GM12878 (cell line): Measurements from ENCODE around the gene SLC24A3. TPM values are rescaled to one million over a fixed set of nuclear protein-coding genes. Genes with fewer than 3 reads are reported as not detected.
A peak's percentile ranks its signal among the peaks of the same experiment; 100 is the strongest.

Experiments used
- ATAC-seq: fragments of 200-7000 bp; cut with Tn5 transposase; 3 replicates; pipeline ENCODE4 v1.9.1; 2020; ENCODE audit warnings: mild to moderate bottlenecking, moderate library complexity
- BruUV-seq: library from RNA; stranded (reverse); fragments of 400-500 nt; replicated peaks from 2 replicates; lab custom pipeline; 2021; lab: Mats Ljungman, UMichigan
- CTCF ChIA-PET: fragments of 300-600 bp; sonication (Branson Sonifier 250); formaldehyde crosslinking; extraction: SDS; loops from one replicate; lab custom pipeline; 2021; ENCODE audit warnings: inconsistent platforms; lab: Yijun Ruan, JAX
- POLR2A ChIA-PET: fragments of 350-600 bp; formaldehyde crosslinking; extraction: SDS; loops from one replicate; lab custom pipeline; 2021; ENCODE audit warnings: inconsistent platforms; lab: Charles Lee
- RAD21 ChIA-PET: fragments of 300-600 bp; sonication (Branson Sonifier 250); formaldehyde crosslinking; loops from one replicate; lab custom pipeline; 2023; ENCODE audit warnings: antibody characterized with exemption; ENCODE audit not compliant: unreplicated experiment; lab: Charles Lee
- SMC1A ChIA-PET: fragments of 300-600 bp; sonication (Branson Sonifier 250); formaldehyde crosslinking; loops from one replicate; lab custom pipeline; 2023; ENCODE audit not compliant: unreplicated experiment, uncharacterized antibody; lab: Charles Lee
- DNase-seq: peaks from one replicate; pipeline ENCODE4 v3.0.0-alpha.2; 2011; ENCODE audit warnings: low read depth, low spot score
- FAIRE-seq: peaks from 3 replicates; lab custom pipeline; 2011; peaks lifted over from hg19 to GRCh38; lab: Jason Lieb, UNC
- H2AFZ ChIP-seq: 2 replicates; pipeline ENCODE4 v1.6.0; 2011; ENCODE audit warnings: low read depth, low read length, control low read depth; ENCODE audit not compliant: control insufficient read depth
- H3K27ac ChIP-seq: 2 replicates; pipeline ENCODE4 v1.5.1; 2011; ENCODE audit warnings: control low read depth; ENCODE audit not compliant: control insufficient read depth, insufficient read depth
- H3K27me3 ChIP-seq, 2 experiments: replicated peaks in 1 of 2; 2 replicates each; pipeline versions ENCODE4 v1.6.0 to v1.6.1; 2011; ENCODE audit warnings: low read length in 1 of 2; ENCODE audit not compliant: control insufficient read depth in 2 of 2, insufficient read depth in 2 of 2
- H3K36me3 ChIP-seq, 2 experiments: 2 replicates each; pipeline ENCODE4 v1.5.1; 2011; ENCODE audit warnings: low read length in 1 of 2; ENCODE audit not compliant: control insufficient read depth in 2 of 2, insufficient read depth in 2 of 2
- H3K4me1 ChIP-seq: 2 replicates; pipeline ENCODE4 v1.6.1; 2011; ENCODE audit warnings: mild to moderate bottlenecking, low read length, moderate library complexity, mixed read lengths; ENCODE audit not compliant: control insufficient read depth, insufficient read depth
- H3K4me2 ChIP-seq: 2 replicates; pipeline ENCODE4 v1.6.0; 2011; ENCODE audit warnings: control low read depth; ENCODE audit not compliant: control insufficient read depth, insufficient read depth
- H3K4me3 ChIP-seq: fragments of 200-600 bp; sonication (generic); 2 replicates; pipeline ENCODE4 v1.5.1; 2016
- H3K79me2 ChIP-seq: 2 replicates; pipeline ENCODE4 v1.6.0; 2011; ENCODE audit warnings: low read length; ENCODE audit not compliant: control insufficient read depth, insufficient read depth
- H3K9ac ChIP-seq: 2 replicates; pipeline ENCODE4 v1.8.0; 2011; ENCODE audit warnings: low read length, control low read depth, mixed read lengths; ENCODE audit not compliant: control insufficient read depth, insufficient read depth
- H3K9me3 ChIP-seq: replicated peaks from 3 replicates; pipeline ENCODE4 v1.5.1; 2011; ENCODE audit warnings: mild to moderate bottlenecking, low read length; ENCODE audit not compliant: control insufficient read depth, insufficient read depth
- H4K20me1 ChIP-seq: 2 replicates; pipeline ENCODE4 v1.6.0; 2011; ENCODE audit not compliant: control insufficient read depth, insufficient read depth
- BMI1 ChIP-seq: fragments of 450-650 bp; IDR thresholded peaks from 2 replicates; pipeline ENCODE4 v1.6.1; 2016; ENCODE audit warnings: mild to moderate bottlenecking, moderate library complexity, borderline replicate concordance
- CBX3 ChIP-seq: fragments of 200-600 bp; sonication (generic); IDR thresholded peaks from 2 replicates; pipeline ENCODE4 v1.6.1; 2016; ENCODE audit warnings: low read depth, borderline replicate concordance
- CTCF ChIP-seq, 3 experiments: IDR thresholded peaks in 2 of 3; conservative IDR thresholded peaks in 1 of 3; 2 replicates each; pipeline ENCODE4 v1.5.1; 2011; ENCODE audit warnings: low read depth in 3 of 3, low read length in 3 of 3, mild to moderate bottlenecking in 3 of 3, control low read depth in 2 of 3, moderate library complexity in 2 of 3, inconsistent platforms in 1 of 3, mixed read lengths in 1 of 3; ENCODE audit not compliant: control insufficient read depth in 2 of 3, insufficient read depth in 1 of 3; ENCODE audit errors: extremely low read depth in 1 of 3
- GATAD2B ChIP-seq: fragments of 450-650 bp; conservative IDR thresholded peaks from 2 replicates; pipeline ENCODE4 v1.6.1; 2017; ENCODE audit warnings: low read depth, mild to moderate bottlenecking, moderate library complexity
- NBN ChIP-seq: fragments of 450-650 bp; IDR thresholded peaks from 2 replicates; pipeline ENCODE4 v1.6.1; 2016
- NR2C1 ChIP-seq: fragments of 450-650 bp; IDR thresholded peaks from 2 replicates; pipeline ENCODE4 v1.6.1; 2017; ENCODE audit warnings: antibody characterized with exemption, mild to moderate bottlenecking, moderate library complexity
- NRF1 ChIP-seq: conservative IDR thresholded peaks from 2 replicates; pipeline ENCODE4 v1.6.1; 2011; ENCODE audit warnings: mild to moderate bottlenecking, low read depth, low read length, improper control_type of control experiment
- RUNX3 ChIP-seq: IDR thresholded peaks from 2 replicates; pipeline ENCODE4 v1.6.1; 2012; ENCODE audit warnings: low read length, inconsistent platforms
- SKIL ChIP-seq: fragments of 450-650 bp; IDR thresholded peaks from 2 replicates; pipeline ENCODE4 v1.6.1; 2017; ENCODE audit warnings: mild to moderate bottlenecking, low read depth, inconsistent platforms; ENCODE audit not compliant: poor library complexity, severe bottlenecking
- ZBTB4 ChIP-seq: fragments of 450-650 bp; formaldehyde crosslinking; IDR thresholded peaks from 2 replicates; pipeline ENCODE4 v1.4.0; 2022; ENCODE audit warnings: mild to moderate bottlenecking, moderate library complexity
- ZNF217 ChIP-seq: fragments of 450-650 bp; IDR thresholded peaks from 2 replicates; pipeline ENCODE4 v1.6.1; 2017; ENCODE audit warnings: antibody characterized with exemption, mild to moderate bottlenecking
- in situ Hi-C: fragments of 300-500 bp; cut with MboI; formaldehyde crosslinking; loops from 9 replicates; pipeline ENCODE4 v1.14.3; 2018; ENCODE audit warnings: mixed read lengths
- intact Hi-C: fragments of 100-400 bp; cut with micrococcal nuclease; formaldehyde crosslinking; loops from one replicate; pipeline ENCODE4 v1.14.2; 2022; ENCODE audit not compliant: unreplicated experiment
- polyA plus RNA-seq, 11 experiments: library from polyadenylated mRNA; depleted of rRNA in 4 of 11; unstranded in 6 of 11; stranded (reverse) in 5 of 11; fragments of >200 nt; fragmentation: Nextera tagmentation in 4 of 11; fragmentation: Illumina TruSeq in 1 of 11; extraction: Ambion mirVana in 4 of 11; extraction: Trizol in 1 of 11; gene quantifications; 1 replicate in 1 of 11; 2 replicates in 10 of 11; pipeline versions ENCODE4 v1.2.1 to v1.2.3, GENCODE V29; 2011 to 2016; ENCODE audit warnings: inconsistent platforms in 2 of 11, missing spikeins in 2 of 11, low read depth in 1 of 11
- total RNA-seq, 4 experiments: library from RNA; depleted of rRNA in 3 of 4; stranded (reverse); fragments of >200 nt in 3 of 4; fragmentation: Illumina TruSeq in 1 of 4; extraction: Trizol in 1 of 4; gene quantifications; 2 replicates each; pipeline versions ENCODE4 v1.2.1 to v1.2.3, GENCODE V29; 2013 to 2021
- TF ChIP-seq, protein P1 (sequence below): IDR thresholded peaks from 2 replicates; pipeline ENCODE4 v1.6.1; 2012; ENCODE audit warnings: low read depth, low read length, improper control_type of control experiment
- TF ChIP-seq, protein P2 (sequence below): fragments of 450-650 bp; formaldehyde crosslinking; IDR thresholded peaks from 2 replicates; pipeline ENCODE4 v1.4.0; 2020; ENCODE audit warnings: mild to moderate bottlenecking, moderate library complexity

SLC24A3 gene
- total and polyA plus RNA-seq, 10 of the 15 experiments (the other 5 are each of a cell fraction or from before 2014, with no cell fraction given): 0.04 TPM; not detected in 9

GRCh38 chr20:19185083-19185482 is 27.4 kb upstream of the SLC24A3 start:
- Histone ChIP-seq H3K9ac (no peak overlapping the region), H3K27me3 (no peaks in the 10 kb centered on the region), H3K27ac (no peak overlapping the region), H4K20me1 (no peaks in the 10 kb centered on the region), H3K4me3 (no peak overlapping the region), H3K79me2 (no peaks in the 10 kb centered on the region), H3K9me3 (no peaks in the 10 kb centered on the region), H3K36me3 (no peaks in the 10 kb centered on the region), H3K4me1 (no peaks in the 10 kb centered on the region), H3K4me2 (no peak overlapping the region), H2AFZ (no peak overlapping the region)
- ChIA-PET POLR2A (no interaction called here), CTCF (interaction anchor here (1.0 kb wide), 1 partner anchor 553 kb away, joined by 3 read pairs; no protein-coding TSS in a partner anchor), SMC1A (interaction anchor here (0.7 to 1.2 kb wide), 4 partner anchors 22 to 554 kb away, joined by 3 read pairs; no protein-coding TSS in a partner anchor), RAD21 (interaction anchor here (1.2 kb wide), 1 partner anchor 553 kb away, joined by 4 read pairs; no protein-coding TSS in a partner anchor)
- ATAC-seq: no peak
- no peak for DNase-seq
- in situ Hi-C loops: loop anchor here (25.0 kb wide), 1 partner anchor 548 kb away; no protein-coding TSS in a partner anchor
- no TSS peak for BruUV-seq
- no peak for FAIRE-seq
- intact Hi-C loops: loop anchor here (5.0 to 10.0 kb wide), 2 partner anchors 110 to 553 kb away; no protein-coding TSS in a partner anchor
- no peak for TF ChIP-seq NR2C1
- TF ChIP-seq, protein P1, sequence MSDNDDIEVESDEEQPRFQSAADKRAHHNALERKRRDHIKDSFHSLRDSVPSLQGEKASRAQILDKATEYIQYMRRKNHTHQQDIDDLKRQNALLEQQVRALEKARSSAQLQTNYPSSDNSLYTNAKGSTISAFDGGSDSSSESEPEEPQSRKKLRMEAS: no peak
- TF ChIP-seq BMI1: no peak
- no peak for TF ChIP-seq ZNF217
- TF ChIP-seq NBN: no peak
- TF ChIP-seq CBX3: no peak
- TF ChIP-seq, protein P2, sequence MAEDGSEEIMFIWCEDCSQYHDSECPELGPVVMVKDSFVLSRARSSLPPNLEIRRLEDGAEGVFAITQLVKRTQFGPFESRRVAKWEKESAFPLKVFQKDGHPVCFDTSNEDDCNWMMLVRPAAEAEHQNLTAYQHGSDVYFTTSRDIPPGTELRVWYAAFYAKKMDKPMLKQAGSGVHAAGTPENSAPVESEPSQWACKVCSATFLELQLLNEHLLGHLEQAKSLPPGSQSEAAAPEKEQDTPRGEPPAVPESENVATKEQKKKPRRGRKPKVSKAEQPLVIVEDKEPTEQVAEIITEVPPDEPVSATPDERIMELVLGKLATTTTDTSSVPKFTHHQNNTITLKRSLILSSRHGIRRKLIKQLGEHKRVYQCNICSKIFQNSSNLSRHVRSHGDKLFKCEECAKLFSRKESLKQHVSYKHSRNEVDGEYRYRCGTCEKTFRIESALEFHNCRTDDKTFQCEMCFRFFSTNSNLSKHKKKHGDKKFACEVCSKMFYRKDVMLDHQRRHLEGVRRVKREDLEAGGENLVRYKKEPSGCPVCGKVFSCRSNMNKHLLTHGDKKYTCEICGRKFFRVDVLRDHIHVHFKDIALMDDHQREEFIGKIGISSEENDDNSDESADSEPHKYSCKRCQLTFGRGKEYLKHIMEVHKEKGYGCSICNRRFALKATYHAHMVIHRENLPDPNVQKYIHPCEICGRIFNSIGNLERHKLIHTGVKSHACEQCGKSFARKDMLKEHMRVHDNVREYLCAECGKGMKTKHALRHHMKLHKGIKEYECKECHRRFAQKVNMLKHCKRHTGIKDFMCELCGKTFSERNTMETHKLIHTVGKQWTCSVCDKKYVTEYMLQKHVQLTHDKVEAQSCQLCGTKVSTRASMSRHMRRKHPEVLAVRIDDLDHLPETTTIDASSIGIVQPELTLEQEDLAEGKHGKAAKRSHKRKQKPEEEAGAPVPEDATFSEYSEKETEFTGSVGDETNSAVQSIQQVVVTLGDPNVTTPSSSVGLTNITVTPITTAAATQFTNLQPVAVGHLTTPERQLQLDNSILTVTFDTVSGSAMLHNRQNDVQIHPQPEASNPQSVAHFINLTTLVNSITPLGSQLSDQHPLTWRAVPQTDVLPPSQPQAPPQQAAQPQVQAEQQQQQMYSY (CRISPR knock-in tag): no peak
- TF ChIP-seq RUNX3: no peak
- no peak for TF ChIP-seq SKIL
- no peak for TF ChIP-seq NRF1
- 0 out of 6 replicates have a peak, but pooled peaks of 1 of the 3 experiments have one; percentile 5 for TF ChIP-seq CTCF (IDR thresholded peaks at IDR 0.05 in 2 of 3, conservative IDR thresholded peaks at IDR 0.05 in 1 of 3; ENCODE audit: control insufficient read depth in 2 of 3, extremely low read depth in 1 of 3, insufficient read depth in 1 of 3, low read depth in 3 of 3, low read length in 3 of 3)
- TF ChIP-seq GATAD2B: no peak
- TF ChIP-seq ZBTB4 (CRISPR knock-in tag): no peak
